ENCODE data around the gene TRPC4AP. TPM values are rescaled to one million over a fixed set of nuclear protein-coding genes. Genes with fewer than 3 reads are reported as not detected.

Gene TRPC4AP
- total RNA-seq, 1 donor from 2014 or later: 30.7 TPM

- TF ChIP-seq, protein P1, sequence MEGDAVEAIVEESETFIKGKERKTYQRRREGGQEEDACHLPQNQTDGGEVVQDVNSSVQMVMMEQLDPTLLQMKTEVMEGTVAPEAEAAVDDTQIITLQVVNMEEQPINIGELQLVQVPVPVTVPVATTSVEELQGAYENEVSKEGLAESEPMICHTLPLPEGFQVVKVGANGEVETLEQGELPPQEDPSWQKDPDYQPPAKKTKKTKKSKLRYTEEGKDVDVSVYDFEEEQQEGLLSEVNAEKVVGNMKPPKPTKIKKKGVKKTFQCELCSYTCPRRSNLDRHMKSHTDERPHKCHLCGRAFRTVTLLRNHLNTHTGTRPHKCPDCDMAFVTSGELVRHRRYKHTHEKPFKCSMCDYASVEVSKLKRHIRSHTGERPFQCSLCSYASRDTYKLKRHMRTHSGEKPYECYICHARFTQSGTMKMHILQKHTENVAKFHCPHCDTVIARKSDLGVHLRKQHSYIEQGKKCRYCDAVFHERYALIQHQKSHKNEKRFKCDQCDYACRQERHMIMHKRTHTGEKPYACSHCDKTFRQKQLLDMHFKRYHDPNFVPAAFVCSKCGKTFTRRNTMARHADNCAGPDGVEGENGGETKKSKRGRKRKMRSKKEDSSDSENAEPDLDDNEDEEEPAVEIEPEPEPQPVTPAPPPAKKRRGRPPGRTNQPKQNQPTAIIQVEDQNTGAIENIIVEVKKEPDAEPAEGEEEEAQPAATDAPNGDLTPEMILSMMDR (IDR thresholded peaks at IDR 0.05; ENCODE audit: borderline replicate concordance): no peak
- no peaks in the 10 kb centered on the region for H3K9me3 ChIP-seq (replicated peaks)
- no peaks in the 10 kb centered on the region for H3K27me3 ChIP-seq (ENCODE audit: low read depth)
- no peak overlapping the region for H3K4me3 ChIP-seq
- peaks cover 68% of the 10 kb centered on the region for H3K4me1 ChIP-seq
- intact Hi-C loops (cut with micrococcal nuclease): no loop called here
- H3K27ac ChIP-seq (replicated peaks): peak overlapping the region; percentile 58
- DNase-seq: no peak
- peaks cover 97% of the 10 kb centered on the region for H3K36me3 ChIP-seq
Observed at GRCh38 chr20:34995192-34995591, 97.4 kb downstream of the TRPC4AP start.

- Histone ChIP-seq H3K27ac (replicated peaks) (peak overlapping the region; percentile 58), H3K4me1 (peaks cover 74% of the 10 kb centered on the region), H3K4me3 (no peak overlapping the region), H3K27me3 (ENCODE audit: low read depth) (no peaks in the 10 kb centered on the region), H3K9me3 (replicated peaks) (no peaks in the 10 kb centered on the region), H3K36me3 (peaks cover 97% of the 10 kb centered on the region)
- DNase-seq: no peak
- TF ChIP-seq, protein P1 (IDR thresholded peaks at IDR 0.05; ENCODE audit: borderline replicate concordance): no peak
- intact Hi-C loops (cut with micrococcal nuclease): no loop called here
Observed at GRCh38 chr20:34994509-34995131, 98.0 kb downstream of the TRPC4AP start.

- Histone ChIP-seq H3K27ac (replicated peaks) (peak overlapping the region; percentile 58), H3K4me3 (no peak overlapping the region), H3K27me3 (ENCODE audit: low read depth) (no peaks in the 10 kb centered on the region), H3K9me3 (replicated peaks) (no peaks in the 10 kb centered on the region), H3K4me1 (peaks cover 77% of the 10 kb centered on the region), H3K36me3 (peaks cover 97% of the 10 kb centered on the region)
- intact Hi-C loops (cut with micrococcal nuclease): no loop called here
- DNase-seq: no peak
- TF ChIP-seq, protein P1 (IDR thresholded peaks at IDR 0.05; ENCODE audit: borderline replicate concordance): no peak
Observed at GRCh38 chr20:34993941-34994508, 98.6 kb downstream of the TRPC4AP start.

DNA sequence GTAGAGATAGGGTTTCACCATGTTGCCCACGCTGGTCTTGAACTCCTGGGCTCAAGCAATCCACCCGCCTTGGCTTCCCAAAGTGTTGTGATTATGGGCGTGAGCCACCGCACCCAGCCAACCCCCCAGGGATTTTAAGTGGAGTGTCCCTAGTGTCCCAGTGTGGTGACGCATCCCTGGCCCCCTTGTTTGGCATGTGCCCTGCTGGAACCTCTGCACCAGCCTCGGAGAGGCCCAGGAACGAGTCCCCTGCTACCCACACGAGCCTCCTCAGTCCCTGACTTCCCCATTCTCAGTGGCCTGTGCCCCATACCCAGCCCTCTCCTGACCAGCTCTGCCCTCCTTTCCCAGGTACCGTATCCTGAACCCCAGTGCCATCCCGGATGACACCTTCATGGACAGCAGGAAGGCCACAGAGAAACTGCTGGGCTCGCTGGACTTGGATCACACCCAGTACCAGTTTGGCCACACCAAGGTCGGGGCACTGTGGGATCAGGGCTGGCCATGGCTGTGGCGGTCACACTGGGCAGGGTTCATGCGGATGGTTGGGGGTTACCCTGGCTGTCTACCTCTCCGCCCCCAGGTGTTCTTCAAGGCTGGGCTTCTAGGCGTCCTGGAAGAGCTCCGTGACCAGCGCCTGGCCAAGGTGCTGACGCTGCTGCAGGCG is 99.7 kb downstream of the TRPC4AP start:
- Histone ChIP-seq H3K9me3 (replicated peaks) (no peaks in the 10 kb centered on the region), H3K27ac (replicated peaks) (peak overlapping the region; percentile 58), H3K4me3 (no peak overlapping the region), H3K27me3 (ENCODE audit: low read depth) (no peaks in the 10 kb centered on the region), H3K36me3 (peaks cover 90% of the 10 kb centered on the region), H3K4me1 (peaks cover 88% of the 10 kb centered on the region)
- TF ChIP-seq, protein P1 (IDR thresholded peaks at IDR 0.05; ENCODE audit: borderline replicate concordance): no peak
- intact Hi-C loops (cut with micrococcal nuclease): no loop called here
- DNase-seq: no peak

GRCh38 chr20:34990661-34991214 is 101.9 kb downstream of the TRPC4AP start:
- TF ChIP-seq, protein P1 (IDR thresholded peaks at IDR 0.05; ENCODE audit: borderline replicate concordance): no peak
- DNase-seq: no peak
- peaks cover 79% of the 10 kb centered on the region for H3K36me3 ChIP-seq
- peak overlapping the region; percentile 93 for H3K27ac ChIP-seq (replicated peaks)
- no peaks in the 10 kb centered on the region for H3K27me3 ChIP-seq (ENCODE audit: low read depth)
- H3K9me3 ChIP-seq (replicated peaks): no peaks in the 10 kb centered on the region
- intact Hi-C loops (cut with micrococcal nuclease): no loop called here
- no peak overlapping the region for H3K4me3 ChIP-seq
- peaks cover 92% of the 10 kb centered on the region for H3K4me1 ChIP-seq
